Endothelial cell (in vitro differentiated cells): Measurements from ENCODE around the gene GM2A. TPM values are rescaled to one million over a fixed set of nuclear protein-coding genes. Genes with fewer than 3 reads are reported as not detected.
"Not testable (repeated sequence)": the region's sequence is repeated elsewhere in the genome, so short reads cannot be mapped to it uniquely, and the experiment has no call there.

Experiments used
- DNase-seq: peaks from one replicate; pipeline ENCODE4 v3.0.0; 2021; ENCODE audit warnings: low spot score
- H3K27ac Mint-ChIP-seq: one replicate; pipeline ENCODE4 v1.8.0; 2021; ENCODE audit warnings: mixed read lengths, inconsistent platforms; ENCODE audit not compliant: unreplicated experiment
- H3K27me3 Mint-ChIP-seq: one replicate; pipeline ENCODE4 v1.8.0; 2021; ENCODE audit warnings: mild to moderate bottlenecking, moderate library complexity, mixed read lengths, inconsistent platforms; ENCODE audit not compliant: unreplicated experiment
- H3K36me3 Mint-ChIP-seq: one replicate; pipeline ENCODE4 v1.8.0; 2021; ENCODE audit warnings: mild to moderate bottlenecking, low read depth, mixed read lengths, inconsistent platforms; ENCODE audit not compliant: unreplicated experiment
- H3K4me1 Mint-ChIP-seq: one replicate; pipeline ENCODE4 v1.8.0; 2021; ENCODE audit warnings: mild to moderate bottlenecking, mixed read lengths, inconsistent platforms; ENCODE audit not compliant: unreplicated experiment
- H3K4me3 Mint-ChIP-seq: one replicate; pipeline ENCODE4 v1.8.0; 2021; ENCODE audit warnings: mild to moderate bottlenecking, mixed read lengths, inconsistent platforms; ENCODE audit not compliant: unreplicated experiment
- H3K9me3 Mint-ChIP-seq: one replicate; pipeline ENCODE4 v1.8.0; 2021; ENCODE audit warnings: mixed read lengths, inconsistent platforms; ENCODE audit not compliant: unreplicated experiment
- CTCF ChIP-seq: fragments of 200-600 bp; sonication (generic); IDR thresholded peaks from one replicate; pipeline ENCODE4 v1.5.0; 2021; ENCODE audit warnings: antibody characterized with exemption; ENCODE audit not compliant: unreplicated experiment
- total RNA-seq: library from RNA; stranded (reverse); fragmentation: NEBNext Ultra II Directional; extraction: Animal tissue kit (Norgen Biotek cat#: 25700); gene quantifications from one replicate; pipeline ENCODE4 v1.2.1, GENCODE V29; 2021; ENCODE audit not compliant: unreplicated experiment

Gene GM2A
- total RNA-seq, 1 donor from 2014 or later: 33.9 TPM

- Mint-ChIP-seq H3K36me3 (no peaks in the 10 kb centered on the region), H3K9me3 (no peaks in the 10 kb centered on the region), H3K27ac (no peak overlapping the region), H3K4me1 (peaks cover 2% of the 10 kb centered on the region), H3K4me3 (no peak overlapping the region), H3K27me3 (peaks cover 8% of the 10 kb centered on the region)
- TF ChIP-seq CTCF: no peak
- DNase-seq: no peak
These were observed 18.3 kb upstream of the GM2A start for GRCh38 chr5:151234476-151235238.

GRCh38 chr5:151235239-151235571, 17.8 kb upstream of the GM2A start:
- H3K27ac Mint-ChIP-seq, DNase-seq, H3K4me1 Mint-ChIP-seq, H3K9me3 Mint-ChIP-seq, H3K4me3 Mint-ChIP-seq, H3K27me3 Mint-ChIP-seq, H3K36me3 Mint-ChIP-seq: not testable (repeated sequence)

GRCh38 chr5:151236888-151237287, 16.1 kb upstream of the GM2A start:
- H3K27ac Mint-ChIP-seq: no peak overlapping the region
- no peak for DNase-seq
- no peaks in the 10 kb centered on the region for H3K36me3 Mint-ChIP-seq
- peaks cover 2% of the 10 kb centered on the region for H3K4me1 Mint-ChIP-seq
- no peak for TF ChIP-seq CTCF
- no peak overlapping the region for H3K4me3 Mint-ChIP-seq
- no peaks in the 10 kb centered on the region for H3K9me3 Mint-ChIP-seq
- H3K27me3 Mint-ChIP-seq: peaks cover 8% of the 10 kb centered on the region

GRCh38 chr5:151237685-151238084, 15.3 kb upstream of the GM2A start:
- no peak overlapping the region for H3K27ac Mint-ChIP-seq
- H3K4me3 Mint-ChIP-seq: no peak overlapping the region
- peaks cover 8% of the 10 kb centered on the region for H3K27me3 Mint-ChIP-seq
- H3K36me3 Mint-ChIP-seq: no peaks in the 10 kb centered on the region
- no peak for DNase-seq
- no peaks in the 10 kb centered on the region for H3K9me3 Mint-ChIP-seq
- no peak for TF ChIP-seq CTCF
- H3K4me1 Mint-ChIP-seq: peaks cover 2% of the 10 kb centered on the region

GRCh38 chr5:151238303-151238741, 14.7 kb upstream of the GM2A start:
- TF ChIP-seq CTCF: no peak
- Mint-ChIP-seq H3K9me3 (no peaks in the 10 kb centered on the region), H3K27ac (no peak overlapping the region), H3K36me3 (no peaks in the 10 kb centered on the region), H3K27me3 (peaks cover 6% of the 10 kb centered on the region), H3K4me3 (no peak overlapping the region), H3K4me1 (peaks cover 2% of the 10 kb centered on the region)
- no peak for DNase-seq
